Keratinocyte (primary cell): ENCODE data around the gene GYPA.
"Not testable (repeated sequence)": the region's sequence is repeated elsewhere in the genome, so short reads cannot be mapped to it uniquely, and the experiment has no call there.

Experiments used
- CTCF ChIP-seq, 3 experiments: IDR thresholded peaks in 1 of 3; conservative IDR thresholded peaks in 1 of 3; optimal IDR thresholded peaks in 1 of 3; 2 replicates in 2 of 3; 3 replicates in 1 of 3; pipeline versions ENCODE3 to v1.5.1; 2011; ENCODE audit warnings: low read length in 3 of 3, mild to moderate bottlenecking in 3 of 3, moderate library complexity in 2 of 3, control low read depth in 1 of 3, inconsistent platforms in 1 of 3; ENCODE audit not compliant: insufficient read depth in 2 of 3; ENCODE audit errors: extremely low read depth in 1 of 3
- EZH2 ChIP-seq: IDR thresholded peaks from one replicate; pipeline ENCODE4 v1.6.1; 2012; ENCODE audit warnings: inconsistent platforms, mild to moderate bottlenecking, low read length, moderate library complexity

DNA sequence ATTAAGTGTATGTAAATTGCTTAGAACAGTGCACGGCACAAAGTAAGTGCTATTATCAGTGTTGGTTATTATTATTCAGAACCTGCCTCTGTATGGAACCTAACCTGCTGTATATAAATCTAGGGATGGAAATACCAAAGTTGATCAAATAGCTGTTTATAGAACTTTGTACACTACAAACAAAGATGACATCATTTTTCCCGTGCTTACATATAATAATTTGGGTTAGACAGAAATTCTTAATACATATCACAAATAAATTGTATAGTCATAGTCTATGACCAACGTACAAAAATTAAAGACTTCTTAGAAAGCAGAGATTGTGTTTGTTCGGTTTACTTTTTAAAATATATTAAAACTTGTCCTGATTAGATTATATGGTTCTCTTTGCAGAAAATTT lies 4.3 kb downstream of the GYPA start:
- not testable (repeated sequence) for TF ChIP-seq CTCF (optimal IDR thresholded peaks at IDR 0.05 in 1 of 3, IDR thresholded peaks at IDR 0.05 in 1 of 3, conservative IDR thresholded peaks at IDR 0.05 in 1 of 3; ENCODE audit: extremely low read depth in 1 of 3, insufficient read depth in 2 of 3, low read length in 3 of 3); EZH2
